Thoracic aorta (tissue), 2 donors: ENCODE data around the gene ORM1. TPM values are rescaled to one million over a fixed set of nuclear protein-coding genes. Genes with fewer than 3 reads are reported as not detected.
A peak's percentile ranks its signal among the peaks of the same experiment; 100 is the strongest.

ENCODE experiments used
- ATAC-seq: fragments of 150-250 bp; one replicate; pipeline ENCODE4 v1.8.0; 2017; ENCODE audit warnings: low read depth; ENCODE audit not compliant: insufficient number of reproducible peaks, low FRiP score
- DNase-seq: peaks from one replicate; pipeline ENCODE4 v3.0.0-alpha.2; 2020; ENCODE audit warnings: low spot score
- H3K27ac ChIP-seq, 2 donors: fragments of 200-600 bp; sonication (generic); 1 replicate in 1 of 2; 2 replicates in 1 of 2; pipeline ENCODE4 v1.5.1; 2016; ENCODE audit warnings: mild to moderate bottlenecking in 2 of 2, moderate library complexity in 2 of 2
- H3K27me3 ChIP-seq: fragments of 200-600 bp; sonication (generic); replicated peaks from 2 replicates; pipeline ENCODE4 v1.6.0; 2016; ENCODE audit warnings: mild to moderate bottlenecking; ENCODE audit not compliant: insufficient read depth
- H3K36me3 ChIP-seq: fragments of 200-600 bp; sonication (generic); one replicate; pipeline ENCODE4 v1.5.1; 2016
- H3K4me1 ChIP-seq, 2 donors: fragments of 200-600 bp; sonication (generic); 1 replicate in 1 of 2; 2 replicates in 1 of 2; pipeline versions ENCODE4 v1.5.1 to v1.6.0; 2016; ENCODE audit warnings: low read depth in 2 of 2, mild to moderate bottlenecking in 1 of 2; ENCODE audit not compliant: control insufficient read depth in 1 of 2
- H3K4me3 ChIP-seq: fragments of 200-600 bp; sonication (generic); 2 replicates; pipeline ENCODE4 v1.5.1; 2016; ENCODE audit warnings: mild to moderate bottlenecking
- H3K9me3 ChIP-seq: fragments of 200-600 bp; sonication (generic); 2 replicates; pipeline ENCODE4 v1.5.1; 2016
- total RNA-seq, 2 donors: library from RNA; depleted of rRNA; stranded (reverse); fragments of >200 nt; gene quantifications; one replicate each; pipeline versions ENCODE4 v1.1.0 to v1.2.3, GENCODE V29; 2016
- TF ChIP-seq, protein P1 (sequence below): fragments of 200-600 bp; sonication (generic); IDR thresholded peaks from one replicate; pipeline ENCODE4 v1.5.1; 2019; ENCODE audit warnings: antibody characterized with exemption

ORM1 gene
- total RNA-seq, 2 donors from 2014 or later, result not detected

DNA sequence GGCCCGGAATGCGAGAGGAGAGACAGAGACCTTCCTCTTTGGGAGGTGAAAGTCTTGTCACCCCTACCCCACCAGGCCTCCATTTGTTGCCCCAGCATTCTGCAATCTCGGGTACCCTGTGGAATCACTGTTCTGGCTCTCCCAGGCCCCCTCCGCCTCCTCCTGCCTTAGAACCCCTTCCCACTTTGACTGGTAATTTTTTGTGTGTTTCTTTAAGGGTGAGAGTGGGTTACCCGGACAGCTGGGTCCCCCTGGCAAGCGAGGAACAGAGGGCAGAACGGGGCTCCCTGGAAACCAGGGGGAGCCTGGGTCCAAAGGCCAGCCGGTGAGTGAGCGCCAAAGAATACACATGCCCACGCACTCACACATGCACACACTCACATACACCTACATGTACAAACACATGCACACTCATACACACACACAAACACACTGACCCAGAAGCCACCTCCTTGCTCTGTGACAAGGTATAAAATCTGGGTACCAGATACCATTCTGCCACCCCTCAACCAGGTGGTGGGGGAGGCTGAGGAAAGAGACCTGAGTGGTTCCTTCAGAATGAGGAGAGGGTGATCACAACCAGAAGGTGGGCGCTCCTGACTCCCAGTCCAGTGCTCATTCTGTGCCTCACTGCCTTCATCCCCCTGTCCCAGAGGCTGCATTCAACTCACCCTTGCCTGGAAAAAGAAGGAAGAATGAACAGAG lies 30.9 kb upstream of the ORM1 start:
- DNase-seq, result peak; percentile 1
- peaks cover 17% of the 10 kb centered on the region for H3K36me3 ChIP-seq
- no peak overlapping the region for H3K27ac ChIP-seq
- ATAC-seq, result no peak
- TF ChIP-seq, protein P1, sequence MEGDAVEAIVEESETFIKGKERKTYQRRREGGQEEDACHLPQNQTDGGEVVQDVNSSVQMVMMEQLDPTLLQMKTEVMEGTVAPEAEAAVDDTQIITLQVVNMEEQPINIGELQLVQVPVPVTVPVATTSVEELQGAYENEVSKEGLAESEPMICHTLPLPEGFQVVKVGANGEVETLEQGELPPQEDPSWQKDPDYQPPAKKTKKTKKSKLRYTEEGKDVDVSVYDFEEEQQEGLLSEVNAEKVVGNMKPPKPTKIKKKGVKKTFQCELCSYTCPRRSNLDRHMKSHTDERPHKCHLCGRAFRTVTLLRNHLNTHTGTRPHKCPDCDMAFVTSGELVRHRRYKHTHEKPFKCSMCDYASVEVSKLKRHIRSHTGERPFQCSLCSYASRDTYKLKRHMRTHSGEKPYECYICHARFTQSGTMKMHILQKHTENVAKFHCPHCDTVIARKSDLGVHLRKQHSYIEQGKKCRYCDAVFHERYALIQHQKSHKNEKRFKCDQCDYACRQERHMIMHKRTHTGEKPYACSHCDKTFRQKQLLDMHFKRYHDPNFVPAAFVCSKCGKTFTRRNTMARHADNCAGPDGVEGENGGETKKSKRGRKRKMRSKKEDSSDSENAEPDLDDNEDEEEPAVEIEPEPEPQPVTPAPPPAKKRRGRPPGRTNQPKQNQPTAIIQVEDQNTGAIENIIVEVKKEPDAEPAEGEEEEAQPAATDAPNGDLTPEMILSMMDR, result no peak
- no peaks in the 10 kb centered on the region for H3K27me3 ChIP-seq
- no peak overlapping the region for H3K4me3 ChIP-seq
- H3K4me1 ChIP-seq, result peaks cover 0 to 14% of the 10 kb centered on the region in 2 donors
- peaks cover 7% of the 10 kb centered on the region for H3K9me3 ChIP-seq

DNA sequence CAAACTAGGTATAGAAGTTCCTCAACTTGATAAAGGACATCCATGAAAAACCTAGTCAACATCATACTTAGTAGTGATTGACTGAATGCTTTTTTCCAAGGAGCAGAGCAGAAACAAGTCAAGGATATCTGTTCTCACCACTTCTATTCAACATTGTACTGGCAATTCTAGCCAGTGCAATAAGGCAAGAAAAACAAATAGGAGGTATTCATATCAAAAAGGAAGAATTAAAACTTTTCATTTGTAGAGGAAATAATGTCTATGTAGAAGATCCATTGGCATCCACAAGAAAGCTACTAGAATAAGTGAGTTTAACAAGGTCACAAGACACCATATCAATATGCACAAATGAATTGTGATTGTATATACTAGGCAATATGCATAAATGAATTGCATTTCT lies 28.2 kb upstream of the ORM1 start:
- Histone ChIP-seq H3K4me1 (peaks cover 0 to 5% of the 10 kb centered on the region in 2 donors), H3K9me3 (peaks cover 7% of the 10 kb centered on the region), H3K4me3 (no peak overlapping the region), H3K27ac (no peak overlapping the region), H3K36me3 (peaks cover 31% of the 10 kb centered on the region), H3K27me3 (no peaks in the 10 kb centered on the region)
- no peak for ATAC-seq
- TF ChIP-seq, protein P1, result no peak
- DNase-seq, result no peak

DNA sequence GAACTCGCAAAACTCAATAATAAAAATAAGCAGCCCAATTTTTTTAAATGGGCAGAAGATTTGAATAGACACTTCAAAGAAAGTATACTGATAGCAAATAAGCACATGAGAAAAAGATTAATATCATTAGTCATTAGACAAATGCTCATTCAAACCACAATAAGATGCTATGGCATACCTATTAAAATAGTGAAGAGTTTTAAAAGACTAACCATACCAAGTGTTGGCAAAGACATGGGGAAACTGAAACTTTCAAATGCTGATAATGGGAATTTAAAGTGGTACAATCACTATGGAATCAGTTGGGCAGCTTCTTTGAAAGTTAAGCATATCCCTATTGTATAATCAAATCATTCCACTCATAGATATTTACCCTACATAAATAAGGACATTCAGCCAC lies 26.6 kb upstream of the ORM1 start:
- Histone ChIP-seq H3K27me3 (no peaks in the 10 kb centered on the region), H3K27ac (no peak overlapping the region), H3K9me3 (peaks cover 7% of the 10 kb centered on the region), H3K4me1 (peaks cover 0 to 5% of the 10 kb centered on the region in 2 donors), H3K4me3 (no peak overlapping the region), H3K36me3 (peaks cover 38% of the 10 kb centered on the region)
- no peak for ATAC-seq
- TF ChIP-seq, protein P1, result no peak
- DNase-seq, result no peak

DNA sequence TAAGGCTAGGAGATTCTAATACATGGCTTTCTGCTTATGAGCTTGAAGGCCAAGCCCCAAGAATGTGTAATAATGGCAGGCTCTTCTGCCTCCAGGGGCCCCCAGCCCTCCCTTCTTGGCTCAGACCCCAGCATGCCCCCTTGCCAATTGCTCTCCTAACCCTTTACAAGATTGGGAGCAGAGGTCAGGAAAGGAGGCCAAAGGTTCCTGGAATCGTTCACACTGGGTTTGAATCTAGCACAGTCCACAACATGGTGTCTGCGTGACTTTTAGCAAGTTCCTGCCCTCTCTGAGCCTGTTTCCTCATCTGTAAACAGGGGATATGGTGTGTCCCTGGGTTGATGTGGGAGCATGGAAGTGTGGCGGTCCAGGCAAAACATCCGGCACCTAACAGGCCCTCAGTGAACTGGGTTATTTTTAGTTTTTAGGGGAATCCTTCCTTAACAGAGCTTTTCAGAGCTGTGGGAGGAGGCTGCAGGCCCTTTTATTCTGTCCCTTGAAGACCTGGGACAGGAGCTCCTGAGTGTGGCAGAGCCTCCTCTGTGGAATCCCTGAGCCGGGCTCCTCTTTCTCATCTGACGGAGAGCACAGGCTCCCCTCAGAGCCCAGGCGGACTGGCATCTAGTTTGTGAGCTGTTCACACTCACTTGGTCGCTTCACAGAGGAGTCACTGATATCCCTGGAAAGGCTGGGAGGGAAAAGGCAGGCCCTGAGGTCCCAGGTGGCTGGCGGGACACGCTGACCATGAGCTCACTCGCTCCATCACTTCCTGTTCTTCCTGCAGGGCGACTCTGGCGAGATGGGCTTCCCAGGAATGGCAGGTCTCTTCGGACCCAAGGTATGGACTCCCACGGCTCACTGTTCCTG lies 23.4 kb upstream of the ORM1 start:
- Histone ChIP-seq H3K36me3 (peaks cover 36% of the 10 kb centered on the region), H3K4me1 (peaks cover 0 to 7% of the 10 kb centered on the region in 2 donors), H3K27me3 (no peaks in the 10 kb centered on the region), H3K9me3 (peaks cover 7% of the 10 kb centered on the region), H3K27ac (no peak overlapping the region), H3K4me3 (no peak overlapping the region)
- no peak for DNase-seq
- TF ChIP-seq, protein P1, result no peak
- ATAC-seq, result no peak

DNA sequence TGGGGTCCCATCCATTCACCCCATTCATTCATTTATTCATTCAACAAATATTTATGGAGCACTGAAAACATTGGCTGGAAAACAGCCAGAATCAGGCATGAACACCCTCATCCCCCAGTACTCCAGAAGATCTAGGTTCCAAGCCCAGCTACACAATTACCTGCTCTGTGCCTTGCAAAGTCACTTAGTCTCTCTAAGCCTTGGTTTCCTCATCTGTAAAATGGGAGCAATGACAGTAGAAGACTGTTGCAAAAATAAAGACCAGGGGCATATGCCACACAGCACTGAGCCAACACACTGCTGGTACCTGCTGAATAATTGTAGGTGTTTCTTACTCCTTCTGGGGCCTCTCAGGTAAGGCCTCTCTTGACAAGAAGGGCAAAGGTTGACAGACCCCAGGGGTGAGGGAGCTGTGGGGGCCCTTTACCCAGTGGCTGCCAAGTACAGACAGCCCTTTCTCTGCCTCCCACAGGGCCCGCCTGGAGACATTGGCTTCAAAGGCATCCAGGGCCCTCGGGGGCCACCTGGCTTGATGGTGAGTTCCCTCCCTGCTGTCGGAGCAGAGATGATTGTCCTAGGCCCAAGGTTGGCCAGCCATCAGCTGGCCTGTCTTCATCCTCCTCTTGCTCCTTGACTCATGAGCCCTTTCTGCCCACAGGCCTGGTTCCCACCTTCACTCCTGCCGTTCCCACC lies 22.6 kb upstream of the ORM1 start:
- DNase-seq (no peak), ATAC-seq (no peak)

More for the DNA sequence above, 22.6 kb upstream of the ORM1 start:
- Histone ChIP-seq H3K9me3 (no peaks in the 10 kb centered on the region), H3K36me3 (peaks cover 31% of the 10 kb centered on the region), H3K4me1 (peaks cover 0 to 8% of the 10 kb centered on the region in 2 donors), H3K27ac (no peak overlapping the region), H3K27me3 (no peaks in the 10 kb centered on the region), H3K4me3 (no peak overlapping the region)
- TF ChIP-seq, protein P1, result no peak
